Fibroblast of mammary gland (primary cell): Measurements from ENCODE around the gene MFSD2A.

Experiments used
- DNase-seq: peaks from one replicate; pipeline ENCODE4 v3.0.0-alpha.2; 2010; ENCODE audit warnings: low read depth
- H3K4me3 ChIP-seq: 2 replicates; pipeline ENCODE4 v1.5.1; 2011; ENCODE audit warnings: low read depth, mild to moderate bottlenecking, low read length, moderate library complexity; ENCODE audit not compliant: control insufficient read depth
- CTCF ChIP-seq: conservative IDR thresholded peaks from 2 replicates; pipeline ENCODE4 v1.5.1; 2011; ENCODE audit warnings: low read depth, low read length, inconsistent platforms; ENCODE audit not compliant: control insufficient read depth, insufficient read depth

The MFSD2A gene

GRCh38 chr1:39940980-39941871 is 13.7 kb upstream of the MFSD2A start:
- no peak overlapping the region for H3K4me3 ChIP-seq
- no peak for DNase-seq
- no peak for TF ChIP-seq CTCF

GRCh38 chr1:39943471-39944290 is 11.3 kb upstream of the MFSD2A start:
- no peak for TF ChIP-seq CTCF
- no peak for DNase-seq
- no peak overlapping the region for H3K4me3 ChIP-seq

GRCh38 chr1:39944410-39945112 is 10.4 kb upstream of the MFSD2A start:
- DNase-seq: no peak
- no peak overlapping the region for H3K4me3 ChIP-seq
- TF ChIP-seq CTCF: no peak

GRCh38 chr1:39946216-39946615 is 8.7 kb upstream of the MFSD2A start:
- no peak for DNase-seq
- H3K4me3 ChIP-seq: no peak overlapping the region
- TF ChIP-seq CTCF: no peak

GRCh38 chr1:39947260-39947659 is 7.7 kb upstream of the MFSD2A start:
- TF ChIP-seq CTCF: no peak

GRCh38 chr1:39949891-39950290 is 5.1 kb upstream of the MFSD2A start:
- H3K4me3 ChIP-seq: no peak overlapping the region
- no peak for TF ChIP-seq CTCF
- no peak for DNase-seq

More at GRCh38 chr1:39947260-39947659, 7.7 kb upstream of the MFSD2A start:
- DNase-seq: no peak
- no peak overlapping the region for H3K4me3 ChIP-seq
